Common myeloid progenitor, CD34-positive (primary cell): ENCODE data around the gene THSD1.
"Not testable (repeated sequence)": the region's sequence is repeated elsewhere in the genome, so short reads cannot be mapped to it uniquely, and the experiment has no call there.

Source experiments
- CTCF ChIA-PET: fragments of 350-600 bp; sonication (Branson Sonifier 250); formaldehyde crosslinking; loops from one replicate; lab custom pipeline; 2021; ENCODE audit warnings: antibody characterized with exemption; lab: Charles Lee
- POLR2A ChIA-PET: fragments of 350-600 bp; sonication (Branson Sonifier 250); formaldehyde crosslinking; loops from one replicate; lab custom pipeline; 2021; ENCODE audit warnings: antibody characterized with exemption; lab: Charles Lee
- DNase-seq, 3 donors: peaks; one replicate each; pipeline versions ENCODE4 v3.0.0 to v3.0.0-alpha.2; 2013
- H3K27ac ChIP-seq, 2 experiments: 1 replicate in 1 of 2; 2 replicates in 1 of 2; pipeline ENCODE4 v1.7.0; 2013; ENCODE audit warnings: inconsistent platforms in 2 of 2, low read length in 2 of 2, mild to moderate bottlenecking in 2 of 2, low read depth in 1 of 2, moderate library complexity in 1 of 2; ENCODE audit not compliant: severe bottlenecking in 2 of 2, insufficient read depth in 1 of 2, poor library complexity in 1 of 2
- H3K27me3 ChIP-seq, 5 experiments: replicated peaks in 2 of 5; 1 replicate in 3 of 5; 2 replicates in 2 of 5; pipeline versions ENCODE4 v1.6.1 to v1.7.0; 2013; ENCODE audit warnings: low read length in 4 of 5, mild to moderate bottlenecking in 2 of 5, moderate library complexity in 2 of 5, inconsistent platforms in 1 of 5; ENCODE audit not compliant: insufficient read depth in 5 of 5, control insufficient read depth in 4 of 5
- H3K36me3 ChIP-seq, 4 experiments: 1 replicate in 2 of 4; 2 replicates in 2 of 4; pipeline versions ENCODE4 v1.6.1 to v1.7.0; 2013; ENCODE audit warnings: low read length in 3 of 4, control low read depth in 1 of 4, mild to moderate bottlenecking in 1 of 4; ENCODE audit not compliant: control insufficient read depth in 4 of 4, insufficient read depth in 4 of 4
- H3K4me1 ChIP-seq, 4 experiments: 1 replicate in 3 of 4; 2 replicates in 1 of 4; pipeline versions ENCODE4 v1.6.1 to v1.7.1; 2013; ENCODE audit warnings: low read length in 3 of 4, mild to moderate bottlenecking in 3 of 4, control low read depth in 1 of 4, inconsistent platforms in 1 of 4, moderate library complexity in 1 of 4; ENCODE audit not compliant: control insufficient read depth in 4 of 4, insufficient read depth in 4 of 4; ENCODE audit errors: control extremely low read depth in 1 of 4
- H3K4me3 ChIP-seq, 7 experiments: 1 replicate in 4 of 7; 2 replicates in 3 of 7; pipeline versions ENCODE4 v1.5.1 to v1.7.0; 2013; ENCODE audit warnings: mild to moderate bottlenecking in 7 of 7, low read length in 6 of 7, moderate library complexity in 6 of 7, inconsistent platforms in 2 of 7, low read depth in 2 of 7, control low read depth in 1 of 7; ENCODE audit not compliant: insufficient read depth in 4 of 7, control insufficient read depth in 1 of 7; ENCODE audit errors: extremely low read depth in 1 of 7
- H3K9me3 ChIP-seq, 5 experiments: 1 replicate in 4 of 5; 2 replicates in 1 of 5; pipeline versions ENCODE4 v1.6.1 to v1.7.1; 2013; ENCODE audit warnings: low read length in 4 of 5, mild to moderate bottlenecking in 2 of 5, inconsistent platforms in 1 of 5, low read depth in 1 of 5, moderate library complexity in 1 of 5; ENCODE audit not compliant: control insufficient read depth in 4 of 5, insufficient read depth in 2 of 5; ENCODE audit errors: control extremely low read depth in 1 of 5
- WGBS: methylation state at CpG from one replicate; pipeline ENCODE4 v1.1.5; 2013; ENCODE audit not compliant: insufficient coverage; 5-methylcytosine and 5-hydroxymethylcytosine counted together

Gene THSD1

GRCh38 chr13:52345048-52345447 lies 60.9 kb downstream of the THSD1 start:
- H3K27me3 ChIP-seq, result no peaks in the 10 kb centered on the region
- no peaks in the 10 kb centered on the region for H3K4me1 ChIP-seq
- 100% methylated on average over 2 of the region's 3 CpGs for WGBS
- H3K36me3 ChIP-seq, result no peaks in the 10 kb centered on the region
- ChIA-PET POLR2A (no interaction called here), CTCF (interaction anchor here (1.0 to 5.1 kb wide), 6 partner anchors 26 to 112 kb away, joined by 3 to 40 read pairs (median 4); partner anchors contain the start of gene VPS36)
- no peak for DNase-seq
- H3K4me3 ChIP-seq, result no peak overlapping the region
- H3K27ac ChIP-seq, result no peak overlapping the region
- H3K9me3 ChIP-seq, result no peaks in the 10 kb centered on the region

GRCh38 chr13:52344108-52344507 lies 61.9 kb downstream of the THSD1 start:
- no peaks in the 10 kb centered on the region for H3K36me3 ChIP-seq
- no peaks in the 10 kb centered on the region for H3K27me3 ChIP-seq
- DNase-seq, result no peak
- ChIA-PET POLR2A (no interaction called here), CTCF (interaction anchor here (1.0 to 5.1 kb wide), 8 partner anchors 9 to 132 kb away, joined by 3 to 40 read pairs (median 4); partner anchors contain the start of gene VPS36)
- H3K27ac ChIP-seq, result no peak overlapping the region
- H3K4me1 ChIP-seq, result no peaks in the 10 kb centered on the region
- no peak overlapping the region for H3K4me3 ChIP-seq
- H3K9me3 ChIP-seq, result no peaks in the 10 kb centered on the region
- 95% methylated on average over 6 of the region's 10 CpGs for WGBS

- H3K4me1 ChIP-seq, H3K36me3 ChIP-seq, DNase-seq, H3K9me3 ChIP-seq, H3K4me3 ChIP-seq, H3K27ac ChIP-seq, H3K27me3 ChIP-seq, POLR2A ChIA-PET: not testable (repeated sequence)
- CTCF ChIA-PET, result interaction anchor here (5.1 kb wide), 1 partner anchor 107 kb away, joined by 40 read pairs; the partner anchor contains the start of gene VPS36
- 100% methylated on average over 1 of the region's 3 CpGs for WGBS
These were observed 63.8 kb downstream of the THSD1 start for GRCh38 chr13:52342203-52342602.

- H3K9me3 ChIP-seq, DNase-seq, H3K27me3 ChIP-seq, H3K4me3 ChIP-seq, H3K27ac ChIP-seq, POLR2A ChIA-PET, CTCF ChIA-PET, H3K4me1 ChIP-seq, H3K36me3 ChIP-seq: not testable (repeated sequence)
- WGBS, result no CpG with 5 or more reads among the region's 7 CpGs
These were observed 68.0 kb downstream of the THSD1 start for GRCh38 chr13:52337828-52338455.

- H3K27me3 ChIP-seq, CTCF ChIA-PET, POLR2A ChIA-PET, H3K36me3 ChIP-seq, DNase-seq, H3K9me3 ChIP-seq, H3K4me3 ChIP-seq, H3K4me1 ChIP-seq, H3K27ac ChIP-seq: not testable (repeated sequence)
- WGBS, result no CpG with 5 or more reads among the region's 22 CpGs
These were observed 71.9 kb downstream of the THSD1 start for GRCh38 chr13:52334107-52334506.

GRCh38 chr13:52331844-52332243 lies 74.1 kb downstream of the THSD1 start:
- CTCF ChIA-PET, H3K36me3 ChIP-seq, DNase-seq, H3K27me3 ChIP-seq, H3K27ac ChIP-seq, H3K9me3 ChIP-seq, POLR2A ChIA-PET, H3K4me3 ChIP-seq, H3K4me1 ChIP-seq: not testable (repeated sequence)
- no CpG with 5 or more reads among the region's 6 CpGs for WGBS
